GM19452 (cell line): ENCODE data around the gene AP1M1.

Source experiments
- ATAC-seq: cut with Tn5 transposase; IDR thresholded peaks from one replicate; pipeline ENCODE4 v1.9.1; 2021; ENCODE audit not compliant: unreplicated experiment

AP1M1 gene

GRCh38 chr19:16293118-16294091, 95.7 kb downstream of the AP1M1 start:
- ATAC-seq, result no peak

- ATAC-seq, result no peak
Measured at GRCh38 chr19:16295057-16295456, 97.3 kb downstream of the AP1M1 start.
